Mucosa of descending colon (tissue), 3 donors: ENCODE results near the gene CLVS2. TPM values are rescaled to one million over a fixed set of nuclear protein-coding genes. Genes with fewer than 3 reads are reported as not detected.

ENCODE experiments used
- ATAC-seq: fragments of 200-7000 bp; cut with Tn5 transposase; one replicate; pipeline ENCODE4 v1.9.1; 2020; ENCODE audit warnings: mild to moderate bottlenecking, moderate library complexity
- DNase-seq, 3 donors: peaks; one replicate each; pipeline ENCODE4 v3.0.0-alpha.2; 2020
- H3K36me3 ChIP-seq: fragments of 200-600 bp; one replicate; pipeline ENCODE4 v1.8.0; 2021; ENCODE audit warnings: low read depth, mild to moderate bottlenecking
- H3K4me1 ChIP-seq: fragments of 200-600 bp; one replicate; pipeline ENCODE4 v1.8.0; 2021; ENCODE audit warnings: low read depth, mild to moderate bottlenecking
- H3K4me3 ChIP-seq: fragments of 200-600 bp; one replicate; pipeline ENCODE4 v1.8.0; 2021; ENCODE audit warnings: mild to moderate bottlenecking
- H3K9me3 ChIP-seq: fragments of 200-600 bp; one replicate; pipeline ENCODE4 v1.8.0; 2021; ENCODE audit warnings: mild to moderate bottlenecking
- CTCF ChIP-seq: fragments of 200-600 bp; IDR thresholded peaks from one replicate; pipeline ENCODE4 v1.8.0; 2022; ENCODE audit warnings: antibody characterized with exemption, mild to moderate bottlenecking
- intact Hi-C, 2 donors: fragments of 100-400 bp; cut with DNase I in 1 of 2; cut with micrococcal nuclease in 1 of 2; formaldehyde crosslinking; loops; one replicate each; pipeline versions ENCODE4 v1.11.0 to v1.11.1; 2022; cut with DNase I, micrococcal nuclease
- long read RNA-seq, 2 donors: library from polyadenylated mRNA; unstranded; transcript quantifications; one replicate each; pipeline ENCODE4 v2.0.0, GENCODE V29; 2019 to 2021
- total RNA-seq, 3 donors: library from RNA; stranded (reverse); fragmentation: NEBNext Ultra II Directional in 2 of 3; extraction: Animal tissue kit (Norgen Biotek cat#: 25700) in 2 of 3; gene quantifications; one replicate each; pipeline versions ENCODE4 v1.2.1 to v1.2.4, GENCODE V29; 2021 to 2023
- donor health status: DM: no; HTN: no; CAD: no; lungs with moderate emphysema.
- donor health status: DM: no; HTN: no; CAD: no.
- donor health status: DM: no; HTN: yes; CAD: no.

Gene CLVS2, protein sequence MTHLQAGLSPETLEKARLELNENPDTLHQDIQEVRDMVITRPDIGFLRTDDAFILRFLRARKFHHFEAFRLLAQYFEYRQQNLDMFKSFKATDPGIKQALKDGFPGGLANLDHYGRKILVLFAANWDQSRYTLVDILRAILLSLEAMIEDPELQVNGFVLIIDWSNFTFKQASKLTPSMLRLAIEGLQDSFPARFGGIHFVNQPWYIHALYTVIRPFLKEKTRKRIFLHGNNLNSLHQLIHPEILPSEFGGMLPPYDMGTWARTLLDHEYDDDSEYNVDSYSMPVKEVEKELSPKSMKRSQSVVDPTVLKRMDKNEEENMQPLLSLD
- total RNA-seq = under 1 TPM; 0.03 to 0.92 (median 0.19) TPM
- long read RNA-seq, donor 1, full-length matches to known transcripts = 1 of 1 reads
- long read RNA-seq, donor 1, partial matches to known transcripts = 0 of 1 reads
- long read RNA-seq, donor 1, other reads (novel, unspliced or antisense) = 0 of 1 reads
- long read RNA-seq, donor 2 = 0 reads

DNA sequence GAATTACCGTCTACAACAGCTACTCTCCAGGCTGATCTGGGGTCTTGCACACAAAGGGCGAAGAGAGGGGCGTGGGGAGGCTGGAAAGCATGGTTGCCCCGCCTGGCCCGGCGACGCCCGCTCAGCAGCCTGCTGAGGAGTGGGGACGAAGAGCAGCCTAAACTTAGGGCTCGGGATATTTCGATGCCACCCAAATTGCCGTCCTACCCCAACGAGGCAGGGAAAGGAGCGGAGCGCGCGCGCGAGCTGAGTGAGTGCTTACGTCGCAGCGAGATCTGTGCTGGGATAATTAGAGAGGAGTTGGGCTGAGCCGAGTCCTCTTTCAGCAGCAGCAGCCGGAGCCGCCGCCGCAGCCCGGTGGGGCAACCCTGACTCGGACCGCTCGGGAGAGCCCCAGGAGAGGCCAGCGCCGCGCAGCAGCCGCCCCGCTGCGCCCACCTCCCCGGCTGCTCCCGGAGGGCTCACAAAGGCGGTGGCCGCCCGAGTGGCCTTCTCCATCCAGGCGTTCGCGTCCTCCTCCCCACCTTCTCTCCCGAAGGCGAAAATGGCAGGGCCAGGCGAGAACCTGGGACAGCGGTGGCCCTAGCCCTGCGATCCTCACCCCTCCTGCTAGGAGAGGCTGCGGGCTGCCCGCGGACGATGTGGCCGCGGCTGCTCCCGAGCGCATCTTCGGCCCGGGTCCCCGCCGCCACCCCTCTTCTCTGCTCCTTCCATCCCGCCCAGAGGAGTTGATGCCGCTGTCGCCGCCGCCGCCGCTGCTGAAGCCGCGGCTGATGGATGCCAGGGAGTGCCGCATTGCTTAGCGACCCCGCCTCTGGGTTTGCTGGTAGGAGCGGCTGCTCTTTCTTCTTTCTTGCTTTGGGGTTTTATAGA lies at the start of gene CLVS2:
CLVS2 (plus strand) TSS at position 315 of the 873 bp plus-strand sequence. CDS start 1,543 bp downstream, outside the sequence.
- TF ChIP-seq CTCF = no peak
- H3K9me3 ChIP-seq = no peaks in the 10 kb centered on the region
- no peak within 1 kb of the TSS for H3K4me3 ChIP-seq
- intact Hi-C loops = no loop called here
- no peak for DNase-seq
- no peaks in the 10 kb centered on the region for H3K4me1 ChIP-seq
- peak; percentile 18 for ATAC-seq
- H3K36me3 ChIP-seq = no peaks in the 10 kb centered on the region

GRCh38 chr6:122947355-122947754 lies 48.7 kb upstream of the CLVS2 start:
- ATAC-seq = no peak
- intact Hi-C loops = no loop called here
- Histone ChIP-seq H3K4me3 (no peak overlapping the region), H3K4me1 (no peaks in the 10 kb centered on the region), H3K9me3 (no peaks in the 10 kb centered on the region), H3K36me3 (no peaks in the 10 kb centered on the region)
- TF ChIP-seq CTCF = no peak
- DNase-seq = no peak

DNA sequence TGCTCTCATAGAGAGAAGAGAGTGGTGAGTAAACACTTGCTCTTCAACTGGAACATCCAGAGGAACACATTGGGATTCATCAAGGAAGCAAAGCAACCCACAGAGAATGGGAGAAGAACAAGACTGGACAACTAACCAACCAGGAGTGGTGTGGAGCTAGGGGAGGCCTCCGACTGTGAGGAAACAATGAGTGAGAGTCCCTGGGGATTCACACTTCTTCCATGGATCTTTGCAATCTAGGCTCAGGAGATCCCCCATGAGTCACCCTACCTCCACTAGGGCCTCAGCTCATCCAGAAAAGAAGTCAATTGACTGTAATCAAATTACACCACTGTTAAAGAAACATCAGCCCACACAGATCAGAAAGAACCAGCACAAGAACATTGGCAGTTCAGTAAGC lies 42.3 kb upstream of the CLVS2 start:
- intact Hi-C loops = no loop called here
- DNase-seq (no peak), ATAC-seq (no peak)
- Histone ChIP-seq H3K36me3 (no peaks in the 10 kb centered on the region), H3K4me3 (no peak overlapping the region), H3K4me1 (no peaks in the 10 kb centered on the region), H3K9me3 (no peaks in the 10 kb centered on the region)
- TF ChIP-seq CTCF = no peak

DNA sequence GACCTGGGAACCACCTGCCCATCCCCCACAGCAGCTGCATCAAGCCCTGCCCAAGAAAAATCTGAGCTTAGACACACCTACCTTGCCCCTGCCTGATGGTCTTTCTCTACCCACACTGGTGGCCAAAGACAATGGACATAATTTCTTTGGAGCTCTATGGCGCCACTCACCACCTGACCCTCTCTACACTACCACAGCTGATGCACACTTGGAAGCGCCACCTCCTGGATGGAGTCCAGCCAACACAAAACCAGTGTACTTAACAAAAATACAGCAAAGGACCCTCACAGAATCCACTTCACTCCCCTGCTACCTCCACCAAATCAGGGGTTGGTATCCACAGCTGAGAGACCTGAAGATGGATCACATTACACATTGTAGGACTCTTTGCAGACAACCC lies 39.7 kb upstream of the CLVS2 start:
- Histone ChIP-seq H3K36me3 (no peaks in the 10 kb centered on the region), H3K9me3 (no peaks in the 10 kb centered on the region), H3K4me1 (no peaks in the 10 kb centered on the region), H3K4me3 (no peak overlapping the region)
- DNase-seq (no peak), ATAC-seq (no peak)
- intact Hi-C loops = no loop called here
- TF ChIP-seq CTCF = no peak

- no peaks in the 10 kb centered on the region for H3K4me1 ChIP-seq
- no peak for TF ChIP-seq CTCF
These were observed 33.9 kb upstream of the CLVS2 start for GRCh38 chr6:122962000-122962624.

More at GRCh38 chr6:122962000-122962624, 33.9 kb upstream of the CLVS2 start:
- peaks cover 9% of the 10 kb centered on the region for H3K9me3 ChIP-seq
- H3K4me3 ChIP-seq = no peak overlapping the region
- ATAC-seq = no peak
- DNase-seq = no peak
- intact Hi-C loops = no loop called here
- H3K36me3 ChIP-seq = no peaks in the 10 kb centered on the region
